Measurements from ENCODE around the gene TBCD.

GRCh38 chr17:82948957-82949356 is 197.1 kb downstream of the TBCD start:
- no peak for TF ChIP-seq CTCF (conservative IDR thresholded peaks at IDR 0.05 in 1 of 2, IDR thresholded peaks at IDR 0.05 in 1 of 2; ENCODE audit: low read depth in 1 of 2, low read length in 2 of 2)
- TF ChIP-seq EZH2 (IDR thresholded peaks at IDR 0.05; ENCODE audit: low read length, missing control alignments): no peak

All from fibroblast of lung (primary cell).